Smooth muscle cell (in vitro differentiated cells): ENCODE data around the gene RASGRP4. TPM values are rescaled to one million over a fixed set of nuclear protein-coding genes. Genes with fewer than 3 reads are reported as not detected.
A peak's percentile ranks its signal among the peaks of the same experiment; 100 is the strongest.

Source experiments
- DNase-seq: peaks from one replicate; lab custom pipeline; 2025; ENCODE audit not compliant: unreplicated experiment; lab: John Stamatoyannopoulos, UW
- H2AFZ ChIP-seq: fragments of 200-600 bp; sonication (generic); 2 replicates; pipeline ENCODE4 v1.6.0; 2016; ENCODE audit warnings: antibody characterized with exemption, low read depth, mild to moderate bottlenecking
- H3F3A ChIP-seq: fragments of 200-600 bp; sonication (generic); 2 replicates; pipeline ENCODE4 v1.6.0; 2017; ENCODE audit warnings: antibody characterized with exemption, low read depth
- H3K27ac ChIP-seq: fragments of 200-600 bp; sonication (generic); 2 replicates; pipeline ENCODE4 v1.5.1; 2016; ENCODE audit warnings: low read depth, mild to moderate bottlenecking
- H3K27me3 ChIP-seq: fragments of 200-600 bp; sonication (generic); 2 replicates; pipeline ENCODE4 v1.6.1; 2016; ENCODE audit warnings: low read depth, mild to moderate bottlenecking
- H3K36me3 ChIP-seq: fragments of 200-600 bp; sonication (generic); 2 replicates; pipeline ENCODE4 v1.5.1; 2016; ENCODE audit warnings: low read depth
- H3K4me1 ChIP-seq: fragments of 200-600 bp; sonication (generic); 2 replicates; pipeline ENCODE4 v1.5.1; 2016; ENCODE audit warnings: low read depth
- H3K4me2 ChIP-seq: fragments of 200-600 bp; sonication (generic); 2 replicates; pipeline ENCODE4 v1.6.0; 2016; ENCODE audit warnings: mild to moderate bottlenecking
- H3K4me3 ChIP-seq: fragments of 200-600 bp; sonication (generic); 2 replicates; pipeline ENCODE4 v1.5.1; 2016; ENCODE audit warnings: mild to moderate bottlenecking
- H3K79me2 ChIP-seq: fragments of 200-600 bp; sonication (generic); 2 replicates; pipeline ENCODE4 v1.6.0; 2016; ENCODE audit warnings: low read depth, mild to moderate bottlenecking
- H3K9ac ChIP-seq: fragments of 200-600 bp; sonication (generic); 2 replicates; pipeline ENCODE4 v1.6.0; 2016; ENCODE audit warnings: low read depth
- H3K9me3 ChIP-seq: fragments of 200-600 bp; sonication (generic); replicated peaks from 2 replicates; pipeline ENCODE4 v1.5.1; 2016; ENCODE audit warnings: low read depth
- H4K20me1 ChIP-seq: fragments of 200-600 bp; sonication (generic); 2 replicates; pipeline ENCODE4 v1.6.0; 2016; ENCODE audit warnings: low read depth
- CTCF ChIP-seq: fragments of 200-600 bp; sonication (generic); IDR thresholded peaks from 2 replicates; pipeline ENCODE4 v1.5.1; 2017; ENCODE audit warnings: borderline replicate concordance, mild to moderate bottlenecking, antibody characterized with exemption; ENCODE audit not compliant: insufficient read depth, poor library complexity, severe bottlenecking
- WGBS: methylation state at CpG from one replicate; pipeline ENCODE4 v1.1.7; 2016; ENCODE audit warnings: low lambda C conversion rate; 5-methylcytosine and 5-hydroxymethylcytosine counted together
- polyA plus RNA-seq: library from polyadenylated mRNA; unstranded; fragments of >200 nt; fragmentation: Nextera tagmentation; extraction: Ambion mirVana; gene quantifications from 2 replicates; pipeline ENCODE4 v1.2.1, GENCODE V29; 2016
- total RNA-seq: library from RNA; depleted of rRNA; stranded (reverse); fragments of >200 nt; gene quantifications from 2 replicates; pipeline ENCODE4 v1.2.3, GENCODE V29; 2014

The RASGRP4 gene
- total and polyA plus RNA-seq, 2 experiments from 2014 or later = not detected

DNA sequence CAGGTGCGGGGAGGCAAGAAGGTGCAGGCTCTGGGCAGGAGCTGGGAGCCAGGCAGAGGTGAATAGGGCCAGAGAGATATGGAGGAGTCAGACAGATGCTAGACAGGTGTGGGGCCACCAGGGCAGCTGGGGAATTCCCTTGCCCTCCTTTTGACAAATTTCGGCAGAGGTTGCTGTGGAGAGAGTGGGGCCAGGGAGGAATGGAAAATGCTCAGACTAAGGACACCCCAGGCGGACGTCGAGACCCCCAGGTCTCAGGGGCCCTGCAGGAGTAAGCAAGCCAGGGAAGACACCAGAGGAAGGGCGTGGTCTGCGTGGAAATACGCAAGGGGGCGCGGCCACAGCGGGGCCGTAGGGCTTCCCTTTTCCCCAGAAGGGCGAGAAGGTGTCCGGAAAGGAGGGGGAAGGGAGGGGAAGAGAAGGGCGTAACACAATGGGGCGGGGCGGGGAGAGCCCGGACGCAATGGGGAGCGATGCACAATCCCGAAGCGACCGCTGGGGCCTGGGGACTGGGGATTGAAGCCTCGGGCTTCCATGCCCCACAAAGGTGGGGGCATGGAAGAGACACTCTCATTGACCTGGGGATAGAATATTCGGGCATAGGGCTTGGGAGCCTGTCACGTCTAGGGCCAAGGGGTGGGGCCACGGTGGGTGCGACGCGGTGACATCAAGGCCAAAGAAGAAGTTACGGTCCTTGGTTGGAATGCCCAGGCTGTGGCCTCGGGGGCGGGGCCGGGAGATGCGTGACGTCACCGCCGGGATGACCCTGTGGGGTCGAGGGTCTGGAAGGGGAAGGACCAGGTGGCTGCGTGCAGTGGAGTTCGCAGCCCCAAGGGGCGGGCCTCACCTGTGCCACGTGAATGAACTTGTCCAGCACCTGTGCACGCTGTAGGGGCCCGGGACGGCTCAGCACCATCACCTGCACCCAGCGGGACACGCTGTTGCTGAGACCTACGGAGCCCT, 8.2 kb downstream of the RASGRP4 start:
- Histone ChIP-seq H3K9me3 (no peaks in the 10 kb centered on the region), H3K9ac (no peak overlapping the region), H3K27ac (no peak overlapping the region), H3K27me3 (peaks cover 10% of the 10 kb centered on the region), H3K4me3 (peak overlapping the region; percentile 49), H3K4me1 (peaks cover 3% of the 10 kb centered on the region), H3K79me2 (no peaks in the 10 kb centered on the region), H2AFZ (peak overlapping the region; percentile 59), H4K20me1 (no peaks in the 10 kb centered on the region), H3F3A (no peaks in the 10 kb centered on the region), H3K4me2 (peak overlapping the region; percentile 87), H3K36me3 (no peaks in the 10 kb centered on the region)
- TF ChIP-seq CTCF = no peak
- 10% methylated on average over 28 of the region's 49 CpGs for WGBS
- no peak for DNase-seq

GRCh38 chr19:38417146-38417543, 8.9 kb downstream of the RASGRP4 start:
- DNase-seq = no peak
- Histone ChIP-seq H3K4me2 (no peak overlapping the region), H3K4me3 (no peak overlapping the region), H3K36me3 (no peaks in the 10 kb centered on the region), H3K9ac (no peak overlapping the region), H3K79me2 (no peaks in the 10 kb centered on the region), H3F3A (no peaks in the 10 kb centered on the region), H4K20me1 (no peaks in the 10 kb centered on the region), H3K27ac (no peak overlapping the region), H3K27me3 (peaks cover 10% of the 10 kb centered on the region), H3K9me3 (no peaks in the 10 kb centered on the region), H2AFZ (no peak overlapping the region), H3K4me1 (peaks cover 3% of the 10 kb centered on the region)
- TF ChIP-seq CTCF = no peak
- 91% methylated on average over 8 of the region's 8 CpGs for WGBS

DNA sequence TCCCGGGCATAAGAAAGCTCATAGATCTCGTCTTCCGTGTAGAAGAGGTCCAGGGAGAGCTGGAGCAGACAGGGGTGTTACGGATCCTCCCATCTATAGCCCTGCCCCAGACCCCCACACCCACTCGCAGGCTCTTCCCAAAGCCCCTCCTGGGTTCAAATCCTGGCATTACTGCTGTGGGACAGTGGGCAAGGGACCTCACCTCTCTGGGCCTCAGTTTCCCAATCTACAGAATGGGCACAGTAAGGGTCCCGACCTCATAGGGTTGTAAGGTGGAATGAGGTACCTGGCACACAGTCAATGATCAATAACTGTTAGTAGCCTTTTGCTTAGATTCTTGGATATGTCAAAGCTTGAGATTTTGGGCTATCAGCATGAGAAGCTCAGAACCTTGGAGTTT, 12.6 kb downstream of the RASGRP4 start:
- Histone ChIP-seq H2AFZ (no peak overlapping the region), H3K36me3 (no peaks in the 10 kb centered on the region)

More for the DNA sequence above, 12.6 kb downstream of the RASGRP4 start:
- Histone ChIP-seq H3F3A (no peaks in the 10 kb centered on the region), H3K27ac (no peak overlapping the region), H3K4me1 (peaks cover 3% of the 10 kb centered on the region), H3K27me3 (peaks cover 5% of the 10 kb centered on the region), H3K79me2 (no peaks in the 10 kb centered on the region), H3K4me2 (no peak overlapping the region), H3K9me3 (no peaks in the 10 kb centered on the region), H3K9ac (no peak overlapping the region), H3K4me3 (no peak overlapping the region), H4K20me1 (no peaks in the 10 kb centered on the region)
- DNase-seq = no peak
- no peak for TF ChIP-seq CTCF
- 99% methylated on average over 4 of the region's 6 CpGs for WGBS
